Hematopoietic multipotent progenitor cell treated with erythropoietin and hydrocortisone succinate and interleukin-3 and kit ligand, for 17 days (in vitro differentiated cells): ENCODE results near the gene ACKR2.

Experiments used
- DNase-seq: peaks from one replicate; pipeline ENCODE4 v3.0.0-alpha.2; 2015; ENCODE audit warnings: low spot score

The ACKR2 gene, protein sequence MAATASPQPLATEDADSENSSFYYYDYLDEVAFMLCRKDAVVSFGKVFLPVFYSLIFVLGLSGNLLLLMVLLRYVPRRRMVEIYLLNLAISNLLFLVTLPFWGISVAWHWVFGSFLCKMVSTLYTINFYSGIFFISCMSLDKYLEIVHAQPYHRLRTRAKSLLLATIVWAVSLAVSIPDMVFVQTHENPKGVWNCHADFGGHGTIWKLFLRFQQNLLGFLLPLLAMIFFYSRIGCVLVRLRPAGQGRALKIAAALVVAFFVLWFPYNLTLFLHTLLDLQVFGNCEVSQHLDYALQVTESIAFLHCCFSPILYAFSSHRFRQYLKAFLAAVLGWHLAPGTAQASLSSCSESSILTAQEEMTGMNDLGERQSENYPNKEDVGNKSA

DNA sequence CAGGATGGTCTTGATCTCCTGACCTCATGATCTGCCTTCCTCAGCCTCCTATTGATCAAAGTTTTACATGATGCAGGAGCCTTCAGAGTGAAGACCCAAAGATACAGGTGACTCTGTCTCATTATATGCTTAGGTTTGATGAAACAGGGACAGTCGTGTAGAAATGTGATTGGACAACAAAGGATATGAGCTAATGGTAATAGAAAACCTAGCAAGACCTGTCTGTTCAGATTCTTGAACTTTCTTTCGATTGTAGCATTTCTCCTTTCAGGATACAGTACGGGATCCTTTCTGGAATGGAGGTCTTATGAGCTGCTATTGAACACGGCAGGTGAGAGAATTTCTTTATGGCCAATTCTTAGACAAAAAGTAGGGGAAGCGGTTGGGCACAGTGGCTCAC, at the start of gene ACKR2:
Gene ACKR2, plus strand, starts transcription at position 244 of the 400 bp plus-strand sequence. CDS start 55,058 bp downstream, outside the sequence.
- no peak for DNase-seq

DNA sequence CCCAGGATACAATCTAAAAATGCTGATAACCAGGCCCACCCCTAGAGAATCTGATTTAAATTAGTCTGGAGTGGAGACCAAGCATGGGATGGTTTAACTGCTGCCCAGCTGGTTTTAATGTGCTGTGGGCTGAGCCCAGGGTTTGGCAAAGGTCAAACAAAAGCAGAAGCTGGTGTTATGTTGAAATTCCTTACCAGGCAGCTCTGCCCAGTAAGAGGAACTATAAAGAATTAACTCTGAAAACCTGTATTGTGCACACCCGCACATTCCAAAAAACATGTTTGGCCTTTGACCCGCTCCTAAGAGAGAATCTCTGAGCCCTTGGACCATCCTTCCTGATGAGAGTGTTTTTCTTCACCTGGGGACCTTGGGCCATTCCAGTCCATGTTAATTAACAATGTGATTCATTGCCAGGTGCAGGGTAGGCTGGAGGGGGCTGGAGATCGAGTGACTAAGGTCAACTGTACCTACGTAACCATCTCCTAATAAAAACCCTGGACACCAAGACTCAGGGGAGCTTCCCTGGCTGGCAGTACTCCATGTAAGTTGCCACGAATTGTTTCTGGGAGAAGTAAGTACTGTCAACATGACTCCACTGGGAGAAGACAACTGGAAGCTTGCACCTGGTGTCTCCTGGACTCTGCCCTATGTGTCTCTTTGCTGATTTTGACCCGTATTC, 47.1 kb upstream of the ACKR2 start:
- no peak for DNase-seq

DNA sequence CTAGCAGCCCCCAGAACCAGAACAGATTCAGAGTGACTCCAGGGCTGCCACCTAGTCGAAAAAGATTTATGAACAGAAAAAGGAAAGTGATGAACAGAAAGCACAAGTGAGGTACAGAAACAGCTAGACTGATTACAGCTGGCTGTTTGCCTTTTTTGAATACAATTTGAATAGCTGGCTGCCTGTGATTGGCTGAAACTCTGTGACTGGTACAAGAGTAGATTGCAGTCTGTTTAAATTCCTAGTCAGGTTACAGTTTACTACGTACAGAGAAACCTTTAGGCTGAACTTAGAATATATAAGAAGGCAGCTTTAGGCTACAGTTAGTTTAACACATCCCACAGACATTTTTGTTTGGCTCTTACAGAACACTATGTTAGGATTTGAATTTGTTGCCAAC, 46.2 kb upstream of the ACKR2 start:
- no peak for DNase-seq

DNA sequence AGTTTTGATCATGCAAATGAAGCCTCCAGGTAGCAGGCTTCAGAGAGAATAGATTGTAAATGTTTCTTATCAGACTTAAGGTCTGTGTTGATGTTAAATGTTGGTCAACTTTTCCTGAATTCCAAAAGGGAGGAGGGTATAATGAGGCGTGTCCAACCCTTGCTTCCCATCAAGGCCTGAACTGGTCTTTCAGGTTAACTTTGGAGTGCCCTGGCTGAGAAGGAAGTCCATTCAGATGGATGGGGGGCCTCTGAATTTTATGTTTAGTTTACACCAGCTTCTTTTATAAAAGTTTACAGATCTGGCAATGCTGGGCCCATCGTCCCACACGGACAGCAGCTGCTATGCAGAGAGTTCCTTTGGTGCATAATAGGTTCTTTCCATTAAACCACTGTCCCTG, 45.1 kb upstream of the ACKR2 start:
- no peak for DNase-seq

DNA sequence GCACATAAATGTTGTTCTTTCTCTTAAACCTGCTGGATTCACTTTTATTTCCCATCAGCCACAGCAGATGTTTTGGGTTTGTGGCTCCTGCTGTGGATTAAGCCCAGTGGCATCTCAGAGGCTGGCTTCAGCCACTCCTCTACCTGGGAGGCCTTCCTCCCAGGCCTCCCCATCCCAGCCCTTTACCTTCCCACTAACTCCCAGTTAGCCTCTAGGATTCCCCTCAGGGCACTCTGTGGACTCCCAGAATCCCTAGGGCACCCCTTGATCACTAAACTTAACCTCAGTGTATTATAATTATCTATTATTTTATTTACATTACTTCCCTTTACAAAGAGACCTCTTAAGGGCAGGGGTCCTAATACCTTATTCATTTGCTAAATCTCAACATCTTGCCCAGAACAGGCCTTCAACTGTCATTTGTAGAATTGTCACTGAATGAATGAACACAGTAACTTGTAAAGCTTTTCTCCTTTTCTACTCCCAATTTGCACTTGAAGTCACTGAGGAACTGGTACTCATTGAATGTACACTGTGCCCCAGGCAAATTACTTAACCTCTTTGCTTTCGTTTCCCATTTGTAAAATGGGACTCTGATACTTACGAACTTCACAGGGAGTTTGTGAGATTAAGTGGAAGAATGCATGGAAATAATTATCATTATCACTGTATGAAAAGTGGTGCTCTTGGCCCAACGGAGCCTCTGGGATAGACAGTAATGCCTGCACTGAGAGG, 44.5 kb upstream of the ACKR2 start:
- no peak for DNase-seq

DNA sequence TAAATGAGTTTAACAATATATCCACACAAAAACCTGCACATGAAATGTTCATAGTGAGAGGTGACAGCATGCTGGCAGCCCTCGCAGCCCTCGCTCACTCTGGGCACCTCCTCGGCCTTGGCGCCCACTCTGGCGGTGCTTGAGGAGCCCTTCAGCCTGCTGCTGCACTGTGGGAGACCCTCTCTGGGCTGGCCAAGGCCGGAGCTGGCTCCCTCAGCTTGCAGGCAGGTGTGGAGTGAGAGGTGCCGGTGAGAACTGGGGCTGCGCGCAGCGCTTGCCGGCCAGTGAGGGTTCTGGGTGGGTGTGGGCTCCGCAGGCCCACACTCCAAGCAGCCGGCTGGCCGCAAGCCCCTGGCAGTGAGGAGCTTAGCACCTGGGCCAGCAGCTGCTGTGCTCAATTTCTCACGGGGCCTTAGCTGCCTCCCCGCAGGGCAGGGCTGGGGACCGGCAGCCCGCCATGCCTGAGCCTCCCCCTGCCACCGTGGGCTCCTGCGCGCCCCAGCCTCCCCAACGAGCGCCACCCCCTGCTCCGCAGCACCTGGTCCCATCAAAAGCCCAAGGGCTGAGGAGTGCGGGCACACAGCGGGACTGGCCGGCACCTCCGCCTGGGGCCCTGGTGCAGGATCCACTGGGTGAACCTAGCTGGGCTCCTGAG, 39.6 kb upstream of the ACKR2 start:
- DNase-seq, result no peak

DNA sequence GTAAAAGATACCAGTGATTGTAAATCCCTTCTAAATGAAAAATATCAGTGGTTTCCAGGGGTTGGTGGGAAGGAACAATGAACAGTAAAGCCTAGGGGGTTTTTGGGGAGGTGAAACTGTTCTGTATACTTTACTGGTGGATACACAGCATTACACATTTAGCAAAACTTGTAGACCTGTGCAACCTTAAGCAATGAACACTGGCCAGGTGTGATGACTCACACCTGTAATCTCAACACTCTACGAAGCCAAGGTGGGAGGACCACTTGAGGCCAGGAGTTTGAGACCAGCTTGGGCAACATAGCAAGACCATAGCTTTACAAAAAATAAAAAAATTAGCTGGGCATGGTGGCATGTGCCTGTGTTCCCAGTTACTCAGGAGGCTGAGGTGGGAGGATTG, 38.0 kb upstream of the ACKR2 start:
- no peak for DNase-seq

DNA sequence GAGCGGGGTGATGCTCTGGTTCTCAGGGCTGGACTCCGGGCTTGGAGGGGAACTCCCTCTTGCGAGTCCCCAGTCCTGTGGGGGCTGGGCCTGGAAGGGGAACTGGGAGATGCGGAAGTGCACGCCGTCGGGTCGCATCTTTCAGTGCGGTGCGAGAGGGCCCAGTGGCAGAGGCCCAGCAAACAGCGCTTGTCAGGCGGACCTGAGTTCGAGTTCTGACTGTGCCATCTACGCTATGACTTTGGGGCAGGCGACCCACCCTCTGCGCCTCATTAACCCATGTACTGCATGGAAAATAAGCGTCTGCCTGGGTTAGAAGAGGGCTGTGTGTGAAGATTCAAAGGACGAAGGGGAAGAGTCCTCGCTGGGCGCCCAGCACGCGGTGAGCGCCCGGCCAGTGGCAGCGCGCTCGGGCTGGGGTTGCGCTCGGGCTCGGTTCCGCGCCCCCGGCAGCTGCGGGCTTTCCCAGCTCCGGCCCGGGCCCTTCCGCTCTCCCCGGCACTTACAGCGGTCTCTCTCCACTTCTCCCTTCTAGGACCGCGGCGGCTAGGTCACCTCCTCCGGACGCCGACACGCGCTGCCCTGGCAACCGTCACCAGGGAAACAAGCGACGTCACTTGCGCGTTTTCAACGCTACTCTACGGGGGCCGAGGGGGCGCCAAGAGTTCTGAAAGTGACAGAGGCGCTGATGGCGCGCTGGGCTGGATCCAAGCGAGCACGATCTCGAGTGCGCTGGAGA, 36.4 kb upstream of the ACKR2 start, which contains the start of gene CCDC13:
Gene CCDC13, minus strand, starts transcription at position 584 of the 739 bp plus-strand sequence. CDS start 14,908 bp downstream, outside the sequence.
- DNase-seq, result peak; percentile 53

DNA sequence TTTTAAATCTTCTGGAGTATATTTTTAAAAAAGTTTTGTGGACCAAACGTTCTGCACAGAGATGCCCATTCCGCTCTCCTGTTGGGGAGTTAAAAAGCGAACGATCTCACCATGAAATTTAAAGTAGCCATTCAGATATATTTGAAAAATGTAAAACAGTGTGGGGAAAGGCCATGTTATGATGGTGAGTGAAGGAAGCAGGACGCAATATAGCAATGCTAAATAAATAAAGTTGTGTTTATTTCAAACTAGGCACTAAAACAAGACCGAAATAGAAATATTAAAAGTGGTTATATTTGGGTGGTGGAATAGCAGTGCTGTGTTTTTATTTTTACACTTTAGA, 35.9 kb upstream of the ACKR2 start:
- no peak for DNase-seq

DNA sequence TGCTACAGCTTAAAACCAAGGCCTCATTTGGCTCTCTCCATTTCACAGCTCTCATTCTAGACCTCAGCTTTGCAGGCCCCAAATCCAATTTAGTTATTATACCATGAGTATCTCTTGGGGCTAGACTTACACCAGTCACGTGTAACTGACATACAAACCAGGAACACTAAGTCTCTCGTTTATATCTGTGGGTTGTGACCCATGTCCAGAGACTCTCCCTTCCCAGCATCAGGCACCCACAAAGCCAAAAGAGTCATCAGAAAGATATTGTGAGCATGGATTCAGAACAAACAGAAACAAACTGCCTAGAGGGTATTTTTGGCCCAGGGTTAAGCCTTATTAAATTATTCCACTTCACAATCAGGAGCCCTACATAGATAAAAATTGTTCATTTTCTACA, 30.6 kb upstream of the ACKR2 start:
- no peak for DNase-seq

DNA sequence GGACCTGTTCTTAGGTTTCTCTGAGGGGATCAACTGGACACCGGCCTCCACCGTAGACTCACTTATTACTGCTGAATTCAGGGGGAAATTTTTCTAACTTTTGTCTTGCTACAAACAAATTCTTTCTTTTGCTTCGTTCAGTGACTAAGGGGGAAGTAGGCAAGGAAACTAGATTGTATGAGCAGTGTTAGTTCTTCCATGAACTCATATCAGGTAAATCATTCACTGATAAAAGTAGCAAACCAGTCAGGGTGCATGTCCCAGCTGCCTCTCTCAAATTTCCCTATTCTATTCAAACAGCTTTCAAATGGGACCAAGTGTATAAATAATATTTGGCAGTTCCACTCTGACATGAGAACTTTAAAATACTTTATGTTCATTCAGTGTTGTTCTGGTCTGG, 28.8 kb upstream of the ACKR2 start:
- no peak for DNase-seq

DNA sequence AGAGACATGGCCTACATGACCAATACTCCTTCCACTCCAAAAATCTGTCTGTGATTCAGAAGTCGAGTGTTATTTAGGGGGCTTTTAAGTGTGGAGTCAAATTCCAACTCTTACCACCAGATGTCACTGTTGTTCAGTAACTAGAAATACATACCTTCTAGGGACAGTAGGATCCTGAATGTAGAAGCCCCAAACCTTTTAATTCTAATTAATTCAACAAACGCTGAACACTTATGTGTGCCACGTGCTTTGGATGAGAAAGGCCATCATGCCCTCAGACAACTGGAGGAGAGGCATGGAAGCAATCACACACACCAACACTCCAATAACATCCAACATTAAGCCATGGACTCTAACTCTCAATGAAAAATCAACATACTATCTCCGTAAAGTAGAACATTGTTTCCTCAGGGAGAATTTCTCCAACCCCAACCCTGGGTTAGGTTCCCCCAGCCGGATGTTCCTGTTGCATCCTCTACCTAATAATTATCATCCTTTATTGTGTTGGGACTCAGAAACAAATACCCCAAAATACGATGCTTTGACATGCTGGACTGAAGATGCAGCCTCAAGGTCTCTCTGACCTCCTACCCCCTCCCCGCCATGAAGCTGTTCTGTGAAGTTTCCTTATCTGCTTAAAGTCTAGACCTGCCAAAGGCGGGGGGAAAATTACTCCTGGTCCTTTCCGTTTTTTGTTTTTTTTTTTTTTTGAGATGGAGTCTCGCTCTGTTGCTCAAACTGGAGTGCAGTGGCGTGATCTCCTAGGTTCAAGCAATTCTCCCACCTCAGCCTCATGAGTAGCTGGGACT, 28.1 kb upstream of the ACKR2 start:
- DNase-seq, result peak; percentile 87

DNA sequence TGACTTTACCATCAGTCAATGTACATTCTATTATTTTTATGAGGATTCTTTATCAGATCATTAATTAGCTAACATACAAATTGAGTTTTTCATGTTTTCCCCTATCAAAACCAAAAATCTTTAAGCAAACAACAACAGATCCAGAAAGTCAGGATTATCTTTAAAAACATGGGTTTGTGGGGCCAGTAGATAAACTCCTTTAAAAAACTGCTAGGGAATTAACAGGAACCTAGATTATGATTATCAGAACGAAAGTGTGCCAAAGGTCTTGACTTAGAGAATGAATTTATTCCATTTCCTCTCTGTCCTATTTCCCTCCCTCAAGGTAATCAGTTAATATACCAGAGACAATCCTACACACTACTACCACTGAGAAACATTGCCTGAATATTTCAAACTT, 23.0 kb upstream of the ACKR2 start:
- no peak for DNase-seq

DNA sequence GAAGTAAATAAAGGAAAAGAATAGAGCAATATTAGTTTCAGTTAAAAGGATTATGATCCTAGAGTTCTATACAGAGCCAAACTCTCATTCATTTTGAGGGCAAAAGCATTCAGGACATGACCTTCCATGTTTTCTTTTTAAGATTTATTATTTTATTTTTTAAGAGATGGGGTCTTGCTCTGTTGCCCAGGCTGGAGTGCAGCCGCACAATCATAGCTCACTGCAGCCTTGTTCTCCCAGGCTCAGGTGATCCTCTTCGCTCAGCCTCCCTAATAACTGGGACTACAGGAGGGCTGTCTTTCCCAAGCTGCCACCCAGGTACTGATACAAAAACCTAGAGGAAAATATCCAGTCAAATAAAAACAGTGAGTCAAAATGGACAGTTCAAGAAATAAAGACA, 22.6 kb upstream of the ACKR2 start:
- DNase-seq, result no peak

DNA sequence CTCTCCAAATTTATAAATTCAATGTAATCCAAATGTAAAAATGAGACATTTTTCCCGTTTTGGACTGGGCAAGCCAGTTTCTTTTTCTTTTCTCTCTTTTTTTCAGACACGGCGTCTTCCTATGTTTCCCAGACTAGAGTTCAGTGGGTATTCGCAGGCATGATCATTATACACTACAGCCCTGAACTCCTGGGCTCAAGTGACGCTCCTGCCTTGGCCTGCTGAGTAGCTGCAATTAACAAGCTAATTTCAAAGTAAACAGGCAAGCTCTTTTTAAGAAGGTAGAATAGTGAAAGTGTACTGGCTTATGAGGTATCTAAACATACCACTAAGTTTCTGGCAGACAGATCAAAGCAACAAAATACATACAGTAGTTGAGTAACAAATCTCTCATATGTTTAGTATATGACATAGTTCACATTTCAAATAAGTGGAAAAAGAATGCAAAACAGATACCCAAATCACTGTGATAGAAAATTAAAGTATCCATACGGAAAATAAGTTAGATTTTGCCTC, 18.5 kb upstream of the ACKR2 start:
- no peak for DNase-seq

DNA sequence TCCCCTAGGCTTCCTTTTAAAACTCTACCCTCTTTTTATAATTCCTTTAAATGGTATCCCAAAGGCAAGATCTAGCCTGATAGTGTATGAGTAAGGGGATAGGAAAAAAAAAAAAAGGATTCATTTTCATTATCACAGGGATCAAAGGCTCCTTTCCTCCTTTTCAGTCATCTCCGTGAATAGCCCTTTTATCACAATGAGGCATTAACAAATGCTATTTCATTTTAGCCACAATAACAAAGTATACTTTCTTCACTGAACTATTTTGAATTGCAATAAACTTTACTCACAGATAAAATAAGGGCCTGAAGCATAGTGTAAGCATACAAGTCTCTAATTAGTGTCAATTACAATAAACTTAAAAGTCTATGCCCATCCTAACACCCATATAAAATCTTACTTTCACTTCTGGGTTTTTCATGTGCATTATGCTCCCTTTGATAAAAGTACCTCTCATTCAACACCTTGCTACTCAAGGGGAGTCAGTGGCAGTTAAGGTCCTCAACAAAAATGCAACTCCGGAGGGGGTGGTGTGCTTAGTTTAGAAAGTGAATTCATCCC, 13.5 kb upstream of the ACKR2 start:
- DNase-seq, result no peak

DNA sequence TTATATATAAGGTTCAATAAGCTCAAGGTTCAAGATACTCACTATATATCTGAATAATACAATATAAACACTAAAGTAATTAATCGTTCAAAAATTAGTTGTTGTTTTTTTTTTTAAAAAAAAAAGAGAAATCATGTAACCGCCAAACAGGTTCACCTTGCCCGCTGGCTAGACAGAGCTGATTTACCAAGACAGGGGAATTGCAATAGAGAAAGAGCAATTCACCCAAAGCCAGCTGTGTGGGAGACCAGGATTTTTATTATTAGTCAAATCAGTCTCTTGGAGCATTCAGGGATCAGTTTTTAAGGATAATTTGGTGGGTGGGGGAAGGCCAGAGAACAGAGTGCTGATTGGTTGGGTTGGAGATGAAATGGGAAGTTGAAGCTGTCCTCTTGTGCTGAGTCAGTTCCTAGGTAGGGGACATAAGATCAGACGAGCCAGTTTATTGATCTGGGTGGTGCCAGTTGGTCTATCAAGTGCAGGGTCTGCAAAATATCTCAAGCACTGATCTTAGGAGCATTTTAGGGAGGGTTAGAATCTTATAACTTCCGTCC, 12.8 kb upstream of the ACKR2 start:
- no peak for DNase-seq

DNA sequence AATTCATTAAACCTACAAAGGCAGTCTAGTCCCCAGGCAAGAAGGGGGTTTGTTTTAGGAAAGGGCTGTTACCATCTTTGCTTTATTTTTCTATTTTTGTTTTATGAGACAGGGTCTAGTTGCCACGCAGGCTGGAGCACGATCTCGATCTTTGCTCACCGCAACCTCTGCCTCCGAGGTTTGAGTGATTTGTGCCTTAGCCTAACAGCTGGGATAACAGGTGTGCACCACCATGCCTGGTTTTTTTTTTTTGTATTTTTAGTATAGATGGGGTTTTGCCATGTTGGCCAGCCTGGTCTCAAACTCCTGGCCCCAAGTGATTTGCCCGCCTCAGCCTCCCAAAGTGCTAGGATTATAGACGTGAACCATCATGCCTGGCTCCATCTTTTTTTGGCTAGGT, 9.9 kb upstream of the ACKR2 start:
- no peak for DNase-seq

DNA sequence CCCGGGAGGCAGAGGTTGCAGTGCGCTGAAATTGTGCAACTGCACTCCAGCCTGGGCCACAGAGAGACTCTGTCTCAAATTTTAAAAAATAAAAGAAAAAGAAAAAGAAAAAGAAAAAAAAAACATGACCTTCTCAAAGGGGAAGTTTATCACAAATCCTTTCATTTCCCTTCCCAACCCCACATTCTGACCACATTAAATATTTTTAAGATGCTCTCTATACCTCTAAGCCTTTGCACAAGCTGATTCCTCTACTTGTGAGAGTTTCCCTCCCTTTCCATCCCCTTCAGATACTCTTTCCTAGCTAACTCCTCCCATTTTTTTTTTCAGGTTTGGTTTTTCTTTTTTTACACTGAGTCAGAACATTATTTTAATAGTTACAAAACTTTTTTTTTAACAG, 9.0 kb upstream of the ACKR2 start:
- DNase-seq, result no peak

DNA sequence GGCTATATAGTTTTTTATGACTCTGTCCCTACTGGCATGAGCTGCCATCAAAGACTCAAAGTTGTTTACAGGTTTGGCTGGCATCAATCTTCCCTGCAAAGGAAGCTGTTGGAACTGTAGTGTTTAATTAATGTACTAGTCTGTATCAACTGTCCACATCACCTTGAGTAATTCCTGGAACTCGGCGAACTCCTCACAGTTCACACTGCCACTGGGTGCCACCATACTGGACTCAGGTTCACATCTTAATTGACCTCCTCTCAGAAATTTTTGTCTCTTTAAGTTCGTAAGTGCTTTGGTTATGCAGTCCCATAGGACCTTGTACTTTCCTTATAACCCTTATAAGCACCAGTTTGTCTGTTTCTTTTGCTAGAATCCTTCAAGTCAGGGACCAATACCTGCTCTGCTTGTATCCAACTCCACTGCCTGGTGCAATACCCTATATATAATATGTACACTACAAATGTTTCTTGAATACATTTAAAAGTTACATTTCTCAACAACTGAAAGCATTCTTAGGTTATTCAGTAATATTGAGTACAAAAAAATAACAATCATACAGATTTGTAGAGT, 8.1 kb upstream of the ACKR2 start:
- no peak for DNase-seq
